Keratinocyte (primary cell): ENCODE results near the gene MANBA. TPM values are rescaled to one million over a fixed set of nuclear protein-coding genes. Genes with fewer than 3 reads are reported as not detected.
"Not testable (repeated sequence)": the region's sequence is repeated elsewhere in the genome, so short reads cannot be mapped to it uniquely, and the experiment has no call there.

ENCODE experiments used
- DNase-seq: peaks from one replicate; pipeline ENCODE4 v3.0.0-alpha.2; 2011; ENCODE audit warnings: low read depth, missing footprints, low spot score
- FAIRE-seq: peaks from 2 replicates; lab custom pipeline; 2011; peaks lifted over from hg19 to GRCh38; lab: Jason Lieb, UNC
- H2AFZ ChIP-seq: 2 replicates; pipeline ENCODE4 v1.6.0; 2012; ENCODE audit warnings: low read length, control low read depth, inconsistent platforms; ENCODE audit not compliant: control insufficient read depth
- H3K27ac ChIP-seq: 2 replicates; pipeline ENCODE4 v1.5.1; 2011; ENCODE audit warnings: low read length; ENCODE audit not compliant: control insufficient read depth, insufficient read depth
- H3K27me3 ChIP-seq: 3 replicates; pipeline ENCODE4 v1.6.0; 2011; ENCODE audit warnings: low read length; ENCODE audit not compliant: control insufficient read depth, insufficient read depth; ENCODE audit errors: extremely low read depth
- H3K36me3 ChIP-seq, 2 experiments: 2 replicates in 1 of 2; 3 replicates in 1 of 2; pipeline ENCODE4 v1.5.1; 2011; ENCODE audit warnings: low read length in 2 of 2, mild to moderate bottlenecking in 1 of 2; ENCODE audit not compliant: control insufficient read depth in 2 of 2, insufficient read depth in 2 of 2; ENCODE audit errors: extremely low read depth in 1 of 2
- H3K4me1 ChIP-seq: 3 replicates; pipeline ENCODE4 v1.5.1; 2011; ENCODE audit warnings: low read length; ENCODE audit not compliant: control insufficient read depth, insufficient read depth; ENCODE audit errors: extremely low read depth
- H3K4me2 ChIP-seq: 3 replicates; pipeline ENCODE4 v1.6.0; 2011; ENCODE audit warnings: low read depth, low read length; ENCODE audit not compliant: control insufficient read depth, insufficient read depth; ENCODE audit errors: extremely low read depth
- H3K4me3 ChIP-seq, 3 experiments: fragments of 200-600 bp in 1 of 3; sonication (generic) in 1 of 3; 2 replicates in 2 of 3; 3 replicates in 1 of 3; pipeline ENCODE4 v1.5.1; 2011 to 2016; ENCODE audit warnings: low read length in 3 of 3, mild to moderate bottlenecking in 3 of 3, control low read depth in 2 of 3, inconsistent platforms in 1 of 3, low read depth in 1 of 3, mixed read lengths in 1 of 3, mixed run types in 1 of 3, moderate library complexity in 1 of 3; ENCODE audit not compliant: control insufficient read depth in 2 of 3, insufficient read depth in 2 of 3; ENCODE audit errors: extremely low read depth in 1 of 3
- H3K79me2 ChIP-seq: 2 replicates; pipeline ENCODE4 v1.6.0; 2012; ENCODE audit warnings: low read length; ENCODE audit not compliant: control insufficient read depth, insufficient read depth
- H3K9ac ChIP-seq: 3 replicates; pipeline ENCODE4 v1.6.0; 2011; ENCODE audit warnings: low read length; ENCODE audit not compliant: control insufficient read depth, insufficient read depth; ENCODE audit errors: extremely low read depth
- H3K9me1 ChIP-seq: 3 replicates; pipeline ENCODE4 v1.6.0; 2011; ENCODE audit warnings: low read length; ENCODE audit not compliant: control insufficient read depth, insufficient read depth; ENCODE audit errors: extremely low read depth
- H3K9me3 ChIP-seq: 2 replicates; pipeline ENCODE4 v1.5.1; 2012; ENCODE audit warnings: low read depth, low read length; ENCODE audit not compliant: control insufficient read depth
- H4K20me1 ChIP-seq: 3 replicates; pipeline ENCODE4 v1.6.0; 2011; ENCODE audit warnings: low read length; ENCODE audit not compliant: control insufficient read depth, insufficient read depth; ENCODE audit errors: extremely low read depth
- CTCF ChIP-seq, 3 experiments: IDR thresholded peaks in 1 of 3; conservative IDR thresholded peaks in 1 of 3; optimal IDR thresholded peaks in 1 of 3; 2 replicates in 2 of 3; 3 replicates in 1 of 3; pipeline versions ENCODE3 to v1.5.1; 2011; ENCODE audit warnings: low read length in 3 of 3, mild to moderate bottlenecking in 3 of 3, moderate library complexity in 2 of 3, control low read depth in 1 of 3, inconsistent platforms in 1 of 3; ENCODE audit not compliant: insufficient read depth in 2 of 3; ENCODE audit errors: extremely low read depth in 1 of 3
- EZH2 ChIP-seq: IDR thresholded peaks from one replicate; pipeline ENCODE4 v1.6.1; 2012; ENCODE audit warnings: inconsistent platforms, mild to moderate bottlenecking, low read length, moderate library complexity
- dilution Hi-C: fragments of 300-500 bp; cut with MboI; formaldehyde crosslinking; loops from one replicate; pipeline ENCODE4 v1.7.0; 2020; ENCODE audit warnings: low sequenced_read_pairs; ENCODE audit not compliant: extremely low pct_ligation_motif_present
- polyA plus RNA-seq, 5 experiments: library from polyadenylated mRNA; depleted of rRNA in 3 of 5; stranded (reverse) in 3 of 5; stranded (forward) in 1 of 5; unstranded in 1 of 5; fragments of >200 nt; gene quantifications; 1 replicate in 1 of 5; 2 replicates in 3 of 5; 3 replicates in 1 of 5; pipeline versions ENCODE4 v1.2.1 to v1.2.3, GENCODE V29; 2011 to 2012; ENCODE audit warnings: missing spikeins in 2 of 5, low read depth in 1 of 5, low replicate concordance in 1 of 5

MANBA gene
- polyA plus RNA-seq, 1 donor (not counting 4 experiments of a cell fraction or from before 2014, with no cell fraction given): 9.3 TPM

DNA sequence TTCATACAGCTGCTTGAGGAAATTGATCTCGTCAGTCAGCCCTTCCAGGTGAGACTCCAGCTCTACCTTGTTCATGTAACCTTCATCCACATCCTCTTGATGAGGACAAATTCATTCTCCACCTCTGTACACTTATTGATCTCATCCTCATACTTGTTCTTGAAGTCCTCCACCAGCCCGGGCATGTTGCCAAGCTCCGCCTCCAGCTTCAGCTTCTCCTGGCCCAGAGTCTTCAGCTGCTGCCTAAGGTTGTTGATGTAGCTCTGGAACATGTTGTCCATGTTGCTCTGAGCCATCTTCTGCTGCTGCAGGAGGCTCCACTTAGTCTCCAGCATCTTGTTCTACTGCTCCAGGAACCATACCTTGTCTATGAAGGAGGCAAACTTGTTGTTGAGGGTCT lies 31.3 kb downstream of the MANBA start:
- H3K79me2 ChIP-seq, H3K4me3 ChIP-seq, H3K9ac ChIP-seq, H3K27me3 ChIP-seq, dilution Hi-C loops, H4K20me1 ChIP-seq, H3K27ac ChIP-seq, H3K9me1 ChIP-seq, H3K9me3 ChIP-seq, DNase-seq, H3K36me3 ChIP-seq, H3K4me1 ChIP-seq, H3K4me2 ChIP-seq, H2AFZ ChIP-seq, FAIRE-seq: not testable (repeated sequence)

GRCh38 chr4:102726919-102727318 lies 33.8 kb downstream of the MANBA start:
- FAIRE-seq, H3K79me2 ChIP-seq, H3K9ac ChIP-seq, H3K9me1 ChIP-seq, DNase-seq, H3K36me3 ChIP-seq, H3K27ac ChIP-seq, H3K4me1 ChIP-seq, dilution Hi-C loops, H3K27me3 ChIP-seq, H3K4me3 ChIP-seq, H4K20me1 ChIP-seq, H3K4me2 ChIP-seq, H3K9me3 ChIP-seq, H2AFZ ChIP-seq: not testable (repeated sequence)

DNA sequence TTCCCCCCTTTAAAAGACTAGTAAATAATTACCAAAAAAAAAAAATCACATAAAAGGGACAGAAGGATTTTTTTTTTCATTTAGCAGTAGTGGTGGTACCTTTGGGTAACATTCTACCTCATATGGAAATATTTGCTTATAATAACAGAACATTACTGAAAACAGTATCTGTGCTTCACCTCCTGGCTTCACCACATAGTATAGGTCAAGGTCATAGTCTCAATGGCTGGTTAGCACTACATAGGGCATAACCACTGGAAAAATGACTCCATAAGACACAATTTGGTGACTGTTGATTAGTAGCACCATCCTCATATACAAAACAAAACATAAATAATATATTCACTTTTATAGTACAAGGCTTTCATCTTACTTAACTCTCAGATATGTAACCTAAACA lies 34.7 kb downstream of the MANBA start:
- Histone ChIP-seq H3K27me3 (no peaks in the 10 kb centered on the region), H3K4me3 (no peak overlapping the region), H3K9me1 (no peaks in the 10 kb centered on the region), H3K36me3 (peaks cover 0 to 3% of the 10 kb centered on the region in 2 experiments), H3K79me2 (no peaks in the 10 kb centered on the region), H3K27ac (no peak overlapping the region), H3K9me3 (no peaks in the 10 kb centered on the region), H2AFZ (no peak overlapping the region), H4K20me1 (no peaks in the 10 kb centered on the region), H3K4me2 (no peak overlapping the region), H3K9ac (no peak overlapping the region), H3K4me1 (no peaks in the 10 kb centered on the region)
- TF ChIP-seq CTCF (optimal IDR thresholded peaks at IDR 0.05 in 1 of 3, IDR thresholded peaks at IDR 0.05 in 1 of 3, conservative IDR thresholded peaks at IDR 0.05 in 1 of 3; ENCODE audit: extremely low read depth in 1 of 3, insufficient read depth in 2 of 3, low read length in 3 of 3) (no peak), EZH2 (no peak)
- dilution Hi-C loops: no loop called here
- FAIRE-seq (no peak), DNase-seq (no peak)
